Ecto neural progenitor cell (in vitro differentiated cells): ENCODE data around the gene ZNF786.
A peak's percentile ranks its signal among the peaks of the same experiment; 100 is the strongest.
"Not testable (repeated sequence)": the region's sequence is repeated elsewhere in the genome, so short reads cannot be mapped to it uniquely, and the experiment has no call there.

Source experiments
- DNase-seq: peaks from one replicate; pipeline ENCODE4 v3.0.0-alpha.2; 2018; ENCODE audit warnings: low spot score

ZNF786 gene

DNA sequence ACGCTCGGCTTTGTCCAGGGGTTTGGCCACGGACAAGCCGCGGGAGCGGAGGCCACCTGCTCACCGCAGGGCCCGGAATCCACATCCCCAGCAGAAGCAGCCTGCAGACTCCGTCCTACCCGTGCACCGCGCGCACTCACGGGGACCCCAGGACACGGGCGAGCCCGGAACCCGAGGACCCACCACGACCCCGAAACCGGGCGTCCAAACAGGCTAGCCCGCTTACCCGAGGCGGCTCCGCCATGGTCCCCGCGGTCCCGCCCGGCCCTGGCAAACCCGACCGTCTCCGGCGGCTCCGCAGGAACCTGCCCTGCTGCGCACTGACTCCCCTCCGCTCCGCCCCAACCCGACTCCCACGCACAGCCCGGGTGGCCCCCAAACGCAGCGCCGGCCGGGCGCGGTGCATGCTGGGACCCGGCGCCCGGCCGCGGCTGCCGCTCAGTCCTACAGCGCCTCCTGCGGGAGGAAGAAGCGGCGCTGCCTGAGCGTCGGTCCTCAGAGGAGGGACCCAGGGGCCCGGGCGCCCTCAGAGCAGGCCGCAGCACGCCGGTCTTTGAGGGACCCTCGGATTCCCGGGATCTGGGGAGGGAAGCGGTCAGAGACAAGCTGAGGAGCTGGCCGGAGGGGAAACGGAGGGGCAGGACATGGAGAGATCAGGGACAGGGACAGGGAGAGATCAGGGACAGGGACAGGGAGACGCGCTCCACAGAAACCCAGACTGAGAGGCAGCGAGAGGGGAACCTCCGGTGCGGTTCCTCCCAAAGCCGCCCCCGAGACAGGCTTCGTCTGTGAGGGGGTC, at the start of gene ZNF786:
TSS of gene ZNF786 (minus strand) at position 322 of the 799 bp plus-strand sequence. CDS start at position 244, 78 bp downstream.
- peak; percentile 92 for DNase-seq

- DNase-seq, result no peak
These were observed 45.6 kb upstream of the ZNF786 start for GRCh38 chr7:149136118-149136517.

DNA sequence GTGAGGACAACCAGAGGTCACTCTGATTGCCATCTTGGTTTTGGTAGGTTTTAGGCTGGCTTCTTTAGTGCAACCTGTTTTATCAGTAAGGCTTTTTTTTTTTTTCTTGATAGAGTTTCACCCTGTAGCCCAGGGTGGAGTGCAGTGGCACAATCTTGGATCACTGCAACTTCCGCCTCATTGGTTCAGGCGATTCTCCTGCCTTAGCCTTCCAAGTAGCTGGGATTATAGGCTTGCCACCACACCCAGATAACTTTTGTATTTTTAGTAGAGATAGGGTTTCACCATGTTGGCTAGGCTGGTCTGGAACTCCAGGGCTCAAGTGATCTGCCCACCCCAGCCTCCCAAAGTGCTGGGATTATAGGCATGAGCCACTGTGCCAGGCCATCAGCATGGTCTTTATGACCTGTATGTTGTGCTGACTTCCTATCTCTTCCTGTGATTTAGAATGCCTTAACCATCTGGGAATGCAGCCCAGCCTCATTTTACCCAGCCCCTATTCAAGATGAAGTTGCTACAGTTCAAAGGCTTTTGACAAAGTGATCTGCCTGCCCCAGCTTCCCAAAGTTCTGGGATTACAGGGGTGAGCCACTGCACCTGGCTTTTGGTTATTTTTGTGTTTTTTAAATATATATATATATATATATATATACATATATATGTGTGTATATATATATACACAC, 42.7 kb upstream of the ZNF786 start:
- DNase-seq, result no peak

DNA sequence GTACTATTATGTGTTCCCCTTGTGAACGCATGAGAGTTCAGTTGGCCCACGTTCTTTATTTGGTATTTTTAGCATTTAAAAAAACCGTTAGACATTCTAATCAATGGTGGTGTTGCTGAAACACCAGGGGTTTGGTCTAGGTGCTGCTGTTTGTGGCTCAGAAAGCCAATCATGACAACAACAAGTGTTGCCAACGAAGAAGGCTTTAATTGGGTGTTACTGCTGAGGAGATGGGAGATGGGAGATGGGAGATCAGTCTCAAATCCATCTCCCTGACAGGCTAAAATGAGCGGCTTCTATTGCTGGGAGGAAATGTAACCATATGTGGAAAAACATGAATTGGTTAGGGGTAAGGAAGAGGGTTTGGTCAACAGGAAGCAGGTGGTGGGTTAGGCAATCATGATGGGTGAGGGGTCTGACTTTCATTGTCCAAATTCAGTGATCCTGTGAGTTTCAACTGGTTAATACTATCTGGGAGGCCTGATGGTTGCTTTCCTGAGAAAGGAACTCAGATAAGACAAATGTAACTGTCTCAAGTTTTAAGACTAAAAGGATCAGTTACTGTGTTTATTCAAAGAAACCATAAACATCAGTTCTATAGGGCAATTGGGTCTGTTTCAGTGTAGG, 40.2 kb upstream of the ZNF786 start:
- no peak for DNase-seq

GRCh38 chr7:149126662-149127266, 36.2 kb upstream of the ZNF786 start:
- DNase-seq, result peak; percentile 75

- DNase-seq, result peak; percentile 97
These were observed 35.5 kb upstream of the ZNF786 start, which contains the start of gene ZNF425 for GRCh38 chr7:149125863-149126661. Gene ZNF425 (minus strand): TSS chr7:149126324. CDS start chr7:149126213, 111 bp downstream.

DNA sequence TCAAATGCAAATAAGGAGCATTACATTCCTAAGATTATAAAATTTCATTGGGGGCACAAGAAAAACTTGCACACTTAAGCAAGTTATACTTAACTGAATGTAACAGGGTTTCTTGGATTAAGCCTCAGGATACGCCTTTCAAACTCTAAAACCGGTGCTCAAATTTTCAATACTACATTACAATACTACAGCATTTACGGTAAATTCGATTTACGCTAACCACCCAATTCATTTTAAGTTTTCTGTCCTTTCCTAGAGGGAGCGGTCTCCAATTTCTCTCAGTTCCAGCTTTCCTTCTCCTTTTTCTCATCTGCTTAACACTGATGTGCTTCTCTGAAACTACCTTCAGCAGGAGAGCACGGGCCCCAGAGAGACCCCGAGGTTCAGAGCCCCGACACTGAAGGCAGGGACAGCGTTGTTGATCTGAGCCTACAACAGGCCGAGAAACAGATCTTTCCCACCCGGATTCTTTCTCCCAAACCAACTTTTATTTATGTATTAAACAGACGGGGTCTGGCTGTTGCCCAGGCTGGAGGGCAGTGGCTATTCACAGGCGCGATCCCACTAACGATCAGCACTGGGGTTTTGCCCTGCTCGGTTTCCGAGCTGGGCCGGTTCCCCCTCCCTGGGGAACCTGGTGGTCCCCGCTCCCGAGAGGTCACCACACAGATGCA, 34.8 kb upstream of the ZNF786 start:
- DNase-seq, result no peak

- no peak for DNase-seq
These were observed 19.5 kb upstream of the ZNF786 start for GRCh38 chr7:149109969-149110368.

- DNase-seq, result no peak
These were observed 14.2 kb upstream of the ZNF786 start for GRCh38 chr7:149104749-149105148.

DNA sequence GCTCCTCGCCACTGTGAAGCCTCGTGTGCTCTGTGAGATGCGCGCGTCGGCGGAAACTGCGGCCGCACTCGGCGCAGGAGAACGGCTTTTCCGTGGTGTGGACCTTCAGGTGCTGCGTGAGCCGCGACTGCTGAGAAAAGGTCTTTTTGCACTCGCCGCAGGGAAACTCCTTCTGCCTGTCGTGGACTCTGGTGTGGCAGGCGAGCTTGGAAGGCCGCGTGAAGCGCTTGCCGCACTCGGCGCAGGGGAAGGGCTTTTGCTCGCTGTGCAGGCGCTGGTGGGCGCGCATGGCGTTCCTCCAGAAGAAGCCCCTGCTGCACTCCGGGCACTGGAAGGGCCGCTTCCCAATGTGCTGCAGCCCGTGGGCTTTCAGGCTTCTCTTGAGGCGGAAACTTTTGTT, 13.7 kb upstream of the ZNF786 start:
- no peak for DNase-seq

DNA sequence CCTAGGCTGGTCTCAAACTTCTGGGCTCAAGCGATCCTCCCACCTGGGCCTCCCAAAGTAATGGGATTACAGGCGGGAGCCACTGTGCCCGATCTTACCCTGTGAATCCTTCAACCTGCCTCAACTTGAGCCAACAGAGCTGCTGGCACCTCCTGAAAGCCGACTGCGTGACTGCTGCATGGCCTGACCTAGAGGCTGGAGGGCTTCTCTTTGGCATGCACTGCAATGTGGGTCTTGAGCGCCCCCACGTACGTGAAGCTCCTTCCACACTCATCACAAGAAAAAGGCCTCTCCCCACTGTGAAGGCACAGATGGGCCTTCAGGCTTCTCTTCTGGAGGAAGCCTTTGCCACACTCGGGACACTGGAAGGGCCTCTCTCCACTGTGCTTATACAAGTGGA, 12.9 kb upstream of the ZNF786 start:
- no peak for DNase-seq

- no peak for DNase-seq
These were observed 12.1 kb upstream of the ZNF786 start for GRCh38 chr7:149102666-149103065.

- no peak for DNase-seq
These were observed 10.3 kb upstream of the ZNF786 start for GRCh38 chr7:149100821-149101220.

DNA sequence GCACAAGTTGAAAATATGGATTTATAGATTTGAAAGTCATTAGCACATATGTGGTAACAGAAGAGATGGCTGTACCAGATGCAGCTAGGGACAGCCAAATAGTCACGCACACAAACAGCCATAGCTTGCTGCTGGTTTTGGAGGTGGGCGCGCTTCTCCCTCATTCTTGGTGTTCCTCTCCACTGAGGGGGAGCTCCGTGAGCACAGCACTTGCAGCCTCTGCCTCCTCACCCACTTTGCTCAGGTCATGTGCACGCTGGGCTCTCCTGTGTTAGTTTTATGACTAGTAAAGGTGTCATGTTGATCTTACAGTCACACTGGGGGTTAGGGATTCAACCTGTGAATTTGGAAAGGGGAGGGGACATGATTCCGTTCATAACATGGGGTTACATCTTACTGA, 8.5 kb upstream of the ZNF786 start:
- no peak for DNase-seq

- DNase-seq, result no peak
These were observed 6.6 kb upstream of the ZNF786 start for GRCh38 chr7:149097088-149097487.

- DNase-seq, result no peak
These were observed 2.7 kb upstream of the ZNF786 start for GRCh38 chr7:149093228-149093627.

DNA sequence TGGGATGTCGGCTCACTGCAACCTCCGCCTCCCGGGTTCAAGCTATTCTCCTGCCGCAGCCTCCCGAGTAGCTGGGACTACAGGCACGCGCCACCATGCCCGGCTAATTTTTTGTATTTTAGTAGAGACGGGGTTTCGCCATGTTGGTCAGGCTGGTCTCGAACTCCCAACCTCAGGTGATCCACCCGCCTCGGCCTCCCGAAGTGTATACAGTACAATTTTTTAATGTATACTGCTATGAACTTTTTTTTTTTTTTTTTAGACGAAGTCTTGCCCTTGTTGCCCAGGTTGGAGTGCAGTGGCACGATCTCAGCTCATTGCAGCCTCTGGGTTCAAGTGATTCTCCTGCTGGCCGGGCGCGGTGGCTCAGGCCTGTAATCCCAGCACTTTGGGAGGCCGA, 1.7 kb upstream of the ZNF786 start:
- DNase-seq, result not testable (repeated sequence)

DNA sequence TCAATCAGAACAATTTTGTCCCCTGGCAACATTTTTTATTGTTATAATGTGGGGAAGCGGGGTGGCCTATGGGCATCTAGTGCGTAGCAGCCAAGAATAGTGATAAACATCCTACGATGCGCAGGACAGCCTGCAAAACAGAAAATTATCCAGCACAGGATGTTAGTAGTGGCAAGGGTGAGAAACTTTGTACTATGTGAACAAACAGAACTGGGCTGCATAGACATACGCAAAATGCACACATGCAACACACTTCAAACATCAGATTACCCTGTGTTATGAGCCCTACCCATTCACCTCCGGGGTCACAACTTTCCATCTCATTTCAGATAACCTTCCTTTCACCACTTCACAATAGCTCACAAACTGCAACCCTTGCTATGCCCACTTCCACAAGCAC, 3.1 kb downstream of the ZNF786 start:
- DNase-seq, result no peak

- no peak for DNase-seq
These were observed 4.7 kb downstream of the ZNF786 start for GRCh38 chr7:149085866-149086265.

- no peak for DNase-seq
These were observed 6.1 kb downstream of the ZNF786 start for GRCh38 chr7:149084407-149084806.

- no peak for DNase-seq
These were observed 8.6 kb downstream of the ZNF786 start for GRCh38 chr7:149081914-149082313.
